HL-60/S4 treated with retinoic acid at 250 ng/mL for 4 days and 3 days (cell line): ENCODE results near the gene PSMB5.

Experiments used
- in situ Hi-C: fragments of 300-500 bp; cut with MboI; formaldehyde crosslinking; loops from 2 replicates; pipeline ENCODE4 v1.7.0; 2022; ENCODE audit warnings: low sequenced_read_pairs

The PSMB5 gene

DNA sequence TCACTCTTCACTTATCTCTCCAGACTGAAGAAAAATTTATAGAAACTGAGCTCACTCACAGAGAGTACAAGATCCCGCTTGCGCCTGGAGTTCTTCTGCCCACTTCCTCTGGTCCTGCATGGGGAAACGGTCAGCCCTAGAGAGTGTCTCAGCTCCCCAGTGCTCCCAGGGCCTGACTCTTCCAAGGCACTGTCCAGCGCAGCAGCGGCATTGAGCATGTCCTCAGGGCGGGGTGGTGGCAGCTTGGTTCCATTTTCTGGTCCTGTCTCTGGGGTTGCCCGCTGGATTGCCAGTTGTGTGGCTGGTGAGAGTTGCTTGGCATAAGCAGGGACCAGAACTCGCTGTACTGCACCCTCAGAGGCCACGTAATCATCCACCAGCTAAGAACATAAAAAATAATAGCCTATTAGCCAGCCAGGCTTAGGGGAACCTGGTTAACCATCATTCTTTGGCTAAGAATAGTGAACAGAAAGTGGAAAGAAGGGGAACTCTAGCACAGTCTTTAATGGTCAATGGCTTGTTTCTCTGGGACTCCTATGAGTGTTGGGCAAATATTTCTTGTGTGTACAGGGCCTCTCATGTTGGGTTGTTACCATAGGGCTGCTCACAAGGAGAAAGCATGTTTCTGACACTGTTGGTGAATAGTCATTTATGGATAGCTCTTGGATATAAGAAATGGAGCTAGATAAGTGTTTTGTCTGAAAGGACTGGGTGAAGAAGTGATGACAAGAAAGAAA, 38.6 kb downstream of the PSMB5 start:
- in situ Hi-C loops: no loop called here

DNA sequence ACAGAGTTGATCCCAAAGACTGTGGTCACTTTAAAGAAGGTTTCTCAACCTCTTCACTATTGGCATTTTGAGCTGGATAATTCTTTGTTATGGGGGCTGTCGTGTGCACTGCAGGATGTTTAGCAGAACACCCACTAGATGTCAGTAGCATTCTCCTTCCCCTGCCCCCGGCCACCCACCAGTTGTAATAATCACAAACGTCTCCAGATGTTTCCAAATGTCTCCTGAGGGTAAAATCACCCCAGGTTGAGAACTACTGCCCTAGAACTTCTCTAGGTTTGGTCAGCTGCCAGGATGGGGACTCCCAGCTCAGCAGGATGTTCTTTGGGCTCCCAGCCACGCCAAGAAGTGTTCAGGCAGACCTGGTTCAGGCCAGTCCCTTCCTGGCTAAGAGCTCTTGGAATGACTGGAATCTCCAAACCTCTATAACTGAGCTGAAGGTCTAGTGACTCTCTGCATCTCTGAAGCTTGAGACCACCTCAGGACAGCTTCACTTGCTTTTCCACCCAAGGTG, 39.9 kb downstream of the PSMB5 start:
- in situ Hi-C loops: no loop called here

DNA sequence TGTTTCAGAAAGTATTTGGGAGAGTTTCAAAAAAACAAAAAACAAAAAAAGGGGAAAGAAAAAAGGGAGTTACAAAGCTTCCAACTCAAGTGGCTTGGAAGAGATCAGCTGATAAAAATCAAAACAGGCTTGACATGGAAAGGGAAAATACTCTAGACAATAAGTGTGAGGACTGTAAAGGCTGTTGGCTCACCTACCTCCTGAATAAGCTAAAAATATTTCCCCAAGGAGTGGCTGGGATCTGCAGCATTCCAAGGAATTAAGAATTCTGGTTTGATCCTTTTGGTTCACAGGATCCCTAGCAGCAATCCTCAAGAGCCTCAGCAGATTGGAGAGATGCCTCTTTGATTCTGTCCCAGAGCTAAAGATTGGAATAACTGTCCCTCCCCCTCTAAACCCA, 41.2 kb downstream of the PSMB5 start:
- in situ Hi-C loops: no loop called here

DNA sequence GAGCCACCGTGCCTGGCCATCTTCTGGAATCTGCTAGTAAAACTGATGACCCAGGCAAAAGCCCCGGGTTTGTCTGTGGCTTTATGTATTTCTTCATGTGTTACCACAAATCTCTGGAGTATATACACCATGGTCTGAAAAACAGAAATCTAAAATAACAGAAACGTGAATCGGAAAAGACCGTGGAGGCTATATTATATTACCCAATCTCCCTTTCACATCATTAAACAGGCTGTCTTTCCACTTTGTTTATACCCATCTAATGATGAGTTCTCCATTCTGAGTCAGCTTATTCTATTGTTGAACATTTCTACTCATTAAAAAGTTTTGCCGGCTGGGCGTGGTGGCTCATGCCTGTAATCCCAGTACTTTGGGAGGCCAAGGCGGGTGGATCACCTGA, 42.8 kb downstream of the PSMB5 start:
- in situ Hi-C loops: no loop called here

- in situ Hi-C loops: no loop called here
Observed at GRCh38 chr14:22987291-22987690, 47.4 kb downstream of the PSMB5 start.

DNA sequence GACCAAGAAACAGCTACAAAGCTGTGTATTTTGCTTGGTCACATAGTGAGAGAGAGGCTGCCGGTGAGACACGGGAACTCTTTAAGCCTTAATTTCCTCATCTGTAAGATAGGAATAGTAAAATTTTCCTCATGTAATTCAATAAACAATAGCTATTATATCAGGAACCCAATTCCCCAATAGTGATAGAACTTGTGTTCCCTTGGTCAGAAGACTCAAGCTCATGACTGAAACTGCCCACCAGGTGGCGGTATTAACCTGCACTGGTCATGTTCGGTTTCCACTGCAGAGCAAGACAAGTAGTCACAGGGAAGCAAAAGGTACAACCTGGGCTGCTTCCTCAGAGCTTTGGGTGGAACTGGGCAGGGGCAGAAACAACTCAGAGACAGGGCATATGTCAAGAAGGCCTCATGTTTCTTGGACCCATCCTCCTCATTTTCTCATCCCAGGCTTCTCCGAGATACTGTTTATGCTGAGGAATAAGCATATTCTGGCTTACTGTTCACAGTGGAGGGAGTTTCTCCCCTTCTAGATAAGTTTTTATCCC, 48.1 kb downstream of the PSMB5 start:
- in situ Hi-C loops: no loop called here

GRCh38 chr14:22985894-22986507, 48.7 kb downstream of the PSMB5 start:
- in situ Hi-C loops: no loop called here

GRCh38 chr14:22984959-22985658, 49.6 kb downstream of the PSMB5 start:
- in situ Hi-C loops: no loop called here

DNA sequence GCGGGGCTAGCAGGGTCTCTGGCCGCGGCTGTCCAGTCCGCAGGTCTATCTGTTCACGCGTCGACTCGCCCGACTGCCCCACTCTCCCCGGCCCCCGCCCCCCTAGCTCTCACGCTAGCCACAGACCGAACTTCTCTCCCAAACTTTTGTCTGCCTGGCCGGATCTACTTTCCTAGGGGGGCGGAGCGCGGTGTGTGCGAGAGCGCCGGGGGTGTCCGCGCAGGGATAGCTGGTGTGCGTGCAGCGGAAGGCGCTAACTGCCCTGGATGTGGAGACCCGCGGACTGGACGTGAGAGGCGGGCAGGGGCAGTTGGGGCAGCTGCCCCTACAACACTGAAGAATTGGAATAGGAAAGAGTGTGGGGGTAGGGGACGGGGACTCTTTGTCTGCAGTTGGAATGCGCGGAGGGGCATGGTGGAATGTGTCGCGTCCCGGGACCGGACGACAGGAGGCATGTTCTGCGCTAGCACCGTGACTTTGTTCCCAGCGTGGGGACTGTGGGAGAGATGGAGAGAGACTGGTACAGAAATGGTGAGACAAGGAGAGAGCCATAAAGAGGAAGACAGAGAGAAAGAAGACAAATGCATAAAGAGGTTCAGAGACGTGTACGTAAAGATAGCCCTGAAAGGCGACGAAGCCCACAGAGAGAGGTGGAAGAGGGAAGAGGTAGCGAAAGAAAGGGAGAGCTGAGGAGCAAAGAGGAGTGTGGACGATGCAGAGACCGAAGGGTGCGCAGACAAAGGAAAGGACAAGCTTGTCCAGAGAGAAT, 52.0 kb downstream of the PSMB5 start, which contains the start of gene AJUBA:
AJUBA (minus strand) TSS at position 75 of the 769 bp plus-strand sequence. CDS start 285 bp downstream, outside the sequence.
- in situ Hi-C loops: no loop called here

- in situ Hi-C loops: no loop called here
Observed at GRCh38 chr14:22981876-22982476, 52.7 kb downstream of the PSMB5 start.

DNA sequence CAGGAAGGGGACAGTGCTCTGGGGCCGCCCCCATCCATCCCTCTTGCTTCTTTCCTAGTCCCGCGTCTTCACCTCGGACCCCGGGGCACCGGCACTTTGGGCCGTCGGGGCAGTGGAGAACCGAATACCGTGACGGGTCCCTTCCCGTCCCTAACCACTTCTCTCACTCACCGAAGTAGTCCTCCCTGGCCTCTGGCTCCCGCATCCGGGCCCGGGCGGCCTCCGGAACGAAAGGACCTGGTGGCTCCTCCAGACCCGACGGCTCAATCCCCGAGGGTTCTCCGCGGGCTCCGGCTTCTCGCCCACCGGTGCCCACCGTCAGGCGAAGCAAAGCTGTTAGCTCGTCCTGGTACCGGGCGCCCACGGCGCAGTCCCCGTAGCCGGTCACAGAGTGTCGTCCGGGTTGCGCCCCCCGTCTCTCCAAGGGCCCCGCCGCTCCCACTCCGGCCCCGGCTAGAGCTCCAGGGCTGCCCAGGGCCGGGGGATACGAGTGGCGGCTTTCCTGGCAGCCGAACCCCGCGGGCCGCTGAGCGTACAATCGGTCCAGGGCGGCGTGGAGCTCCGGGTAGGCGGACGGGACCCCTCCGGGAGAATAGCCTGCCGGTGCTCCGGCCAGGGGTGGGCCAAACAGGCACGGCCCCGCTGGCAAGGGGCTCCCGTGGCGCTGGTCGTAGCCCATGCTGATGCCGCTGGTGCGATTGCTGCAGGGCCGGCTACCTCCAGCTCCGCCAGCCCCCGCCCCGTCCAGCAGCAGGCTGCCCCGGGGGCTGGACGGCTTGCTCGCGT, 53.4 kb downstream of the PSMB5 start:
- in situ Hi-C loops: no loop called here

DNA sequence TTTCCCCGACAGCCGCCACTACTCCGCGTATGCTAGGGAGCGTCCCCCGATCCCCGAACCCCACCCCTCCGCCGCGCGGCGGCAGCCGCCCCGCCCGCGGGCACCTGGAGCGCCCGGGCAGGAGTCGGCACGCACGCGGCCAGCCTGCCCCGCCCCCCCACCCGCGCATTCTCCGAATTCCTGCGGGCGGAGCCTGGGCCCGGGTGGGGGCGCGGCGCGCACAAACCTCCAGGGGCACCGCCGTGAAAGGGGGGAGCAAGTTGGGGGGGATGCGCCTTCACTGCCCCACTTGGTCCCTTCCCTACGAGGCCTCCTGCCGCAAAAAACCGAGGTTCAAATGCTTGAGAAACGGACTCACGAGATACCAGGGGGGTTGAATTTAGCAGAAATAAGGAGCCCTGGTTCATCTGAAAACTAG, 54.0 kb downstream of the PSMB5 start:
- in situ Hi-C loops: no loop called here

DNA sequence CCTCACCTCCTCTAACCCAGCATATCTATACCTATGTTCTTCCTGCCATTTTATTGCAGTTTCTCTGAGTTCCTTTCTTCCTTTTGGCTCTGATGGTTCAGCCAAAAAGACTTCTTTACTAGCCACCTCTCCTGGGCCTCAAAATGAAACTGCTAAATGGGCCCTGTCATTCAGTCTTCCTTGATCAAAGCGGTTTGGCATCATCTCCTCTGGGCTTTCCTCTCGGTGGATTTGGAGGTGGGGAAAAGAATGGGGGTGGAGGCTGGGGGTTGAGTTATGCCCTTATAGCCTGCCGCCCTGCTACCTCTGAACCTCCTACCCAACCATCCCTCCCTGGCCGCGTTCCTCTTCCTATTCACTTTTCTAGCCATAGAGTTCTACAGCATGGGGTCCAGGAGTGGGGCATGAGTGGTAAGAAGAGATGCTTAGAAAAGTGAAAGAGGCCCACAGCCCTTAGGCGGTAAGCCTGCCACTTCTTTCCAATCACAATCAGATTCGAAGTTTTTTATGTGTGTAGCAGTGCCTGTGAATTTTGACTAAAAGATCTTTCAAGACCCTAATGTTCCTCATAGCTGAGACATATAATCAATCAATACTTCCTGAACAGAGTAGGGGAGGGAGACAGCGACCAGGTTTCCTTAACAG, 54.8 kb downstream of the PSMB5 start:
- in situ Hi-C loops: no loop called here

DNA sequence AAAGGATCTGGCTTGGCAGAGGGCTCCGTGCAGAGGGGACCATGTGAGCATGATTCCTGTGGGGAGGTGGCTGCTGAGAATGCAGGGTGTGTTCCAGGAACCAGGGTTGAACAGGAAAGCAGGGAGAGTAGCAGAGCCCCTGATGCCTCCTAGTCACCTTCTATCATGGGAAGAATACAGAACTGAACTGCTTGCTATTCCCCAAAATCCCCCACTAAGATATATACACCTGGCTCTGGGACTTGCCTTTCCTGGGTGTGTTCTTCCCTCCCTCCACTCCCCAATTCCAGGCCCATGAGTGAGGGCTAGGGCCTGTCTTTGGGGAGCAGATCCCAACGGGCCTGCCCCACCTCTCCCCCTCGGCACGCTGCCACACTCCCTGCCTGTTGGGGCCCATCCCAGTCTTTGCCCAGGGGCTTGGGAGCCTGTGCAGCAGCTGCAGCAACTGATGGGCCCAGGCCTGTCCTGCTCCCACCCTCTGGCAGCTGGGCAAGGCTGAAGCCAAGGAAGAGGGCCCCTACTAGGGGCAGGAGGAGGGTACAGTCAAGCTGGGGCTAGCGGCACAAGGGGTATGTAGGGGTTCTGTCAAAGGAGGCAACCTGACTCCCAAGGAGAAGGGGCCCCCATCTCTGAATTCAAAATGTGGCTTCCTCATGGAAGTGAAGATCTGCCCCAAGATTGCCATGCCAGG, 55.6 kb downstream of the PSMB5 start:
- in situ Hi-C loops: no loop called here

GRCh38 chr14:22978487-22978837, 56.2 kb downstream of the PSMB5 start:
- in situ Hi-C loops: no loop called here

DNA sequence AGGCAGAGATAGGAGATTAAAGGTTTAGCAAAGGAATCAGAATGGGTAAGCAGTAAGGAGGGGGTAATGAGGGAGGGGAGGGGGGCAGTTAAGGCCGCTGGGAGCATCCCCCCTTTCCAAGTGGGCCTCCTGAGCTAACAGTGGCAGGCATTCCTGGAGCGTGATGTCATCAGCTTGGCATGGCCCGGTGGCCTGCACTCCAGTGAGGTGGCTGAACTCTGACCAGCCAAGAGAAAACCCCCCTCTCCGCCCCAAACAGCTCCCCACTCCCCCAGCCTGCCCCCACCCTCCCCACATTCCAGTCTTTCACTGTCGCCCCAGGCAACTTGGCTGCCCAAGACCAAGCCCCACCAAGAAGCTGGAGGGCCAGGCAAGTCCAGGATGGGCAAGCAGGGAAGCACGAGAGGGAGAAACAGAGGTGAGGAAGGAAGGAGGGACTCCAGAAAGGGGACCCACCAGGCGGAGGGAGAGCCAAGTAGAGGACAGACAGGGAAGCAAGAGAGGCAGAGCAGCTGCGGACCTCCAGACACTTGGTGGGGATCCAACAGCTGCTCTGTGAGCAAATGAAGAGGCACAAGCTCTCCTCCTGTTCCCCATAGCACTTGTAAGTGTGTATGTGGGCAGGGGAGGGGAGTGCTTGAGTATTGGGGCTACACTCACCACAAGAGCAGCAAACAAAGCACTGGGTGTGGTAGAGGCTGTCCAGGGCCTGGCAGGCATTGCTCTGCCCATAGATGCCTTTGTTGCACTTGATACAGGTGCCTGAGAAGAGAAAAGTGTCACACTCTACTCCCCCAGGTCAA, 56.8 kb downstream of the PSMB5 start:
- in situ Hi-C loops: no loop called here

DNA sequence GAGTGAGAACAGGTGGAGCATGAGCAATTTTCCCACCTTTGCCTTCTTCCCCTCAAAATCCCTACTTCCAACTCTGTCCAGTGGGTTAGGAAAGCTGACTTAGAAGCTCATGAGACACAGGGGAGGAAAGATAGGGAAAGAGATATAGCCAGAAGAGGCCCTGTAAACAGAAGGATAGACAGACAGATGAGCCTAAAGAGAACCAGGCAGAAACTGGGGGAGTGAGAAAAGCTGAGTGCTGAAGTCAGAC, 57.3 kb downstream of the PSMB5 start:
- in situ Hi-C loops: no loop called here
